H7 (cell line): ENCODE data around the gene COL27A1. TPM values are rescaled to one million over a fixed set of nuclear protein-coding genes. Genes with fewer than 3 reads are reported as not detected.
A peak's percentile ranks its signal among the peaks of the same experiment; 100 is the strongest.

ENCODE experiments used
- DNase-seq: peaks from one replicate; pipeline ENCODE4 v3.0.0; 2012
- H3K27me3 ChIP-seq: 2 replicates; pipeline ENCODE4 v1.6.0; 2011; ENCODE audit warnings: mild to moderate bottlenecking, low read length; ENCODE audit not compliant: control insufficient read depth, insufficient read depth
- H3K36me3 ChIP-seq: replicated peaks from 2 replicates; pipeline ENCODE4 v1.5.1; 2011; ENCODE audit warnings: low read length; ENCODE audit not compliant: control insufficient read depth, insufficient read depth
- H3K4me3 ChIP-seq: 2 replicates; pipeline ENCODE4 v1.5.1; 2011; ENCODE audit warnings: low read depth, mild to moderate bottlenecking, control low read depth, low read length, moderate library complexity; ENCODE audit not compliant: insufficient read depth
- total RNA-seq: library from RNA; depleted of rRNA; stranded (reverse); fragments of >200 nt; shearing (Covaris generic); gene quantifications from 2 replicates; pipeline ENCODE4 v1.2.3, GENCODE V29; 2014

Gene COL27A1
- total RNA-seq, 1 experiment from 2014 or later, result 10.5 TPM

GRCh38 chr9:114261026-114261425, 105.7 kb downstream of the COL27A1 start:
- Histone ChIP-seq H3K4me3 (no peak overlapping the region), H3K27me3 (no peaks in the 10 kb centered on the region), H3K36me3 (0 out of 2 replicates have a peak, but pooled peaks cover 1% of the 10 kb centered on the region)
- peak; percentile 85 for DNase-seq

- 0 out of 2 replicates have a peak, but pooled peaks cover 1% of the 10 kb centered on the region for H3K36me3 ChIP-seq
- H3K27me3 ChIP-seq, result no peaks in the 10 kb centered on the region
- DNase-seq, result no peak
- H3K4me3 ChIP-seq, result no peak overlapping the region
Measured at GRCh38 chr9:114261987-114262386, 106.7 kb downstream of the COL27A1 start.

- Histone ChIP-seq H3K27me3 (no peaks in the 10 kb centered on the region), H3K4me3 (no peak overlapping the region), H3K36me3 (0 out of 2 replicates have a peak, but pooled peaks cover 1% of the 10 kb centered on the region)
- DNase-seq, result peak; percentile 92
Measured at GRCh38 chr9:114263853-114264510, 108.6 kb downstream of the COL27A1 start.

GRCh38 chr9:114264806-114265550, 109.6 kb downstream of the COL27A1 start:
- DNase-seq, result no peak
- no peaks in the 10 kb centered on the region for H3K36me3 ChIP-seq
- H3K27me3 ChIP-seq, result no peaks in the 10 kb centered on the region

GRCh38 chr9:114266969-114267368, 111.6 kb downstream of the COL27A1 start:
- Histone ChIP-seq H3K27me3 (no peaks in the 10 kb centered on the region), H3K4me3 (no peak overlapping the region)
- DNase-seq, result no peak

More at GRCh38 chr9:114264806-114265550, 109.6 kb downstream of the COL27A1 start:
- H3K4me3 ChIP-seq, result no peak overlapping the region

GRCh38 chr9:114269023-114269422, 113.7 kb downstream of the COL27A1 start:
- Histone ChIP-seq H3K4me3 (no peak overlapping the region), H3K36me3 (no peaks in the 10 kb centered on the region; the same call in none of the 2 replicates), H3K27me3 (no peaks in the 10 kb centered on the region)
- no peak for DNase-seq

More at GRCh38 chr9:114266969-114267368, 111.6 kb downstream of the COL27A1 start:
- H3K36me3 ChIP-seq, result no peaks in the 10 kb centered on the region; the same call in none of the 2 replicates

- no peaks in the 10 kb centered on the region; the same call in none of the 2 replicates for H3K36me3 ChIP-seq
- DNase-seq, result no peak
Measured at GRCh38 chr9:114270120-114270975, 115.0 kb downstream of the COL27A1 start.

GRCh38 chr9:114271556-114272510, 116.5 kb downstream of the COL27A1 start:
- peak; percentile 87 for DNase-seq
- Histone ChIP-seq H3K4me3 (no peak overlapping the region), H3K36me3 (no peaks in the 10 kb centered on the region; the same call in none of the 2 replicates), H3K27me3 (no peaks in the 10 kb centered on the region)

More at GRCh38 chr9:114270120-114270975, 115.0 kb downstream of the COL27A1 start:
- Histone ChIP-seq H3K27me3 (no peaks in the 10 kb centered on the region), H3K4me3 (no peak overlapping the region)

GRCh38 chr9:114272739-114273431, 117.5 kb downstream of the COL27A1 start:
- no peak for DNase-seq
- Histone ChIP-seq H3K36me3 (no peaks in the 10 kb centered on the region; the same call in none of the 2 replicates), H3K4me3 (no peak overlapping the region), H3K27me3 (no peaks in the 10 kb centered on the region)

GRCh38 chr9:114273461-114273881, 118.1 kb downstream of the COL27A1 start:
- Histone ChIP-seq H3K4me3 (no peak overlapping the region), H3K36me3 (no peaks in the 10 kb centered on the region; the same call in none of the 2 replicates), H3K27me3 (no peaks in the 10 kb centered on the region)
- DNase-seq, result no peak

GRCh38 chr9:114274217-114274616, 118.9 kb downstream of the COL27A1 start:
- no peaks in the 10 kb centered on the region for H3K27me3 ChIP-seq
- DNase-seq, result no peak
- H3K4me3 ChIP-seq, result no peak overlapping the region
- no peaks in the 10 kb centered on the region; the same call in none of the 2 replicates for H3K36me3 ChIP-seq

GRCh38 chr9:114275246-114276004, 120.1 kb downstream of the COL27A1 start:
- Histone ChIP-seq H3K36me3 (no peaks in the 10 kb centered on the region; the same call in none of the 2 replicates), H3K4me3 (no peak overlapping the region), H3K27me3 (no peaks in the 10 kb centered on the region)
- no peak for DNase-seq
